H9 (cell line): ENCODE data around the gene LIX1. TPM values are rescaled to one million over a fixed set of nuclear protein-coding genes. Genes with fewer than 3 reads are reported as not detected.

Source experiments
- DNase-seq: peaks from one replicate; pipeline ENCODE4 v3.0.0-alpha.2; 2017
- H2AFZ ChIP-seq: one replicate; pipeline ENCODE4 v1.6.1; 2013; ENCODE audit warnings: mild to moderate bottlenecking, low read length, control low read depth, moderate library complexity
- H2AK5ac ChIP-seq: 2 replicates; pipeline ENCODE4 v1.6.1; 2013; ENCODE audit warnings: low read length, control low read depth, mixed read lengths; ENCODE audit not compliant: insufficient read length
- H2BK120ac ChIP-seq: one replicate; pipeline ENCODE4 v1.6.1; 2013; ENCODE audit warnings: low read depth, mild to moderate bottlenecking, low read length, control low read depth, inconsistent platforms; ENCODE audit not compliant: poor library complexity, severe bottlenecking
- H2BK12ac ChIP-seq: 2 replicates; pipeline ENCODE4 v1.6.1; 2013; ENCODE audit warnings: low read length, control low read depth, mixed read lengths, low read depth; ENCODE audit not compliant: insufficient read length
- H2BK15ac ChIP-seq: 2 replicates; pipeline ENCODE4 v1.6.1; 2013; ENCODE audit warnings: low read depth, low read length, control low read depth
- H2BK20ac ChIP-seq: one replicate; pipeline ENCODE4 v1.6.1; 2013; ENCODE audit warnings: low read depth, mild to moderate bottlenecking, low read length, control low read depth, inconsistent platforms; ENCODE audit not compliant: poor library complexity, severe bottlenecking
- H2BK5ac ChIP-seq: 2 replicates; pipeline ENCODE4 v1.6.1; 2013; ENCODE audit warnings: low read length, control low read depth, mixed read lengths; ENCODE audit not compliant: insufficient read length
- H3K14ac ChIP-seq: 2 replicates; pipeline ENCODE4 v1.6.1; 2013; ENCODE audit warnings: low read length, control low read depth; ENCODE audit not compliant: insufficient read depth
- H3K18ac ChIP-seq: 2 replicates; pipeline ENCODE4 v1.6.1; 2013; ENCODE audit warnings: low read depth, mild to moderate bottlenecking, mixed read lengths, low read length, control low read depth; ENCODE audit not compliant: insufficient read length
- H3K23ac ChIP-seq: 2 replicates; pipeline ENCODE4 v1.6.1; 2013; ENCODE audit warnings: low read length, control low read depth, mixed read lengths, low read depth; ENCODE audit not compliant: insufficient read length
- H3K23me2 ChIP-seq: 2 replicates; pipeline ENCODE4 v1.6.1; 2013; ENCODE audit warnings: low read depth, mild to moderate bottlenecking, mixed read lengths, low read length, control low read depth; ENCODE audit not compliant: insufficient read length, poor library complexity, severe bottlenecking
- H3K27ac ChIP-seq: 2 replicates; pipeline ENCODE4 v1.5.1; 2013; ENCODE audit warnings: low read length, control low read depth, mixed read lengths, low read depth; ENCODE audit not compliant: insufficient read length
- H3K27me3 ChIP-seq: 2 replicates; pipeline ENCODE4 v1.6.1; 2013; ENCODE audit warnings: low read length, control low read depth, inconsistent platforms; ENCODE audit not compliant: insufficient read depth
- H3K4ac ChIP-seq: 2 replicates; pipeline ENCODE4 v1.6.1; 2013; ENCODE audit warnings: low read depth, mild to moderate bottlenecking, control low read depth, inconsistent platforms, low read length, moderate library complexity
- H3K4me1 ChIP-seq: 2 replicates; pipeline ENCODE4 v1.6.1; 2013; ENCODE audit warnings: low read length, control low read depth, inconsistent platforms; ENCODE audit not compliant: insufficient read depth
- H3K4me2 ChIP-seq: 2 replicates; pipeline ENCODE4 v1.6.1; 2013; ENCODE audit warnings: low read length, control low read depth, mixed read lengths; ENCODE audit not compliant: insufficient read length, insufficient read depth
- H3K56ac ChIP-seq: 2 replicates; pipeline ENCODE4 v1.6.1; 2013; ENCODE audit warnings: low read depth, mild to moderate bottlenecking, mixed read lengths, low read length, control low read depth; ENCODE audit not compliant: insufficient read length
- H3K79me1 ChIP-seq: 2 replicates; pipeline ENCODE4 v1.6.1; 2013; ENCODE audit warnings: low read depth, mild to moderate bottlenecking, moderate library complexity, low read length, control low read depth, inconsistent platforms; ENCODE audit not compliant: insufficient read depth, poor library complexity, severe bottlenecking
- H3K79me2 ChIP-seq: 2 replicates; pipeline ENCODE4 v1.6.1; 2013; ENCODE audit warnings: low read length, control low read depth, inconsistent platforms; ENCODE audit not compliant: insufficient read depth
- H3K9ac ChIP-seq: 2 replicates; pipeline ENCODE4 v1.6.1; 2013; ENCODE audit warnings: low read length, control low read depth, mixed read lengths; ENCODE audit not compliant: insufficient read length; ENCODE audit errors: extremely low read depth
- H3K9me3 ChIP-seq: one replicate; pipeline ENCODE4 v1.6.1; 2013; ENCODE audit warnings: low read depth, low read length, inconsistent platforms; ENCODE audit not compliant: control insufficient read depth
- H3T11ph ChIP-seq: one replicate; pipeline ENCODE4 v1.6.1; 2013; ENCODE audit warnings: mild to moderate bottlenecking, low read length, control low read depth, inconsistent platforms
- H4K20me1 ChIP-seq: one replicate; pipeline ENCODE4 v1.6.1; 2013; ENCODE audit not compliant: control insufficient read depth, insufficient read length, insufficient read depth
- H4K5ac ChIP-seq: 2 replicates; pipeline ENCODE4 v1.6.1; 2013; ENCODE audit warnings: low read depth, mild to moderate bottlenecking, mixed read lengths, low read length, control low read depth; ENCODE audit not compliant: insufficient read length
- H4K8ac ChIP-seq: replicated peaks from 2 replicates; pipeline ENCODE4 v1.6.1; 2013; ENCODE audit warnings: low read length, control low read depth, mixed read lengths, low read depth; ENCODE audit not compliant: insufficient read length
- H4K91ac ChIP-seq: 2 replicates; pipeline ENCODE4 v1.6.1; 2013; ENCODE audit warnings: low read depth, mild to moderate bottlenecking, moderate library complexity, mixed read lengths, low read length, control low read depth; ENCODE audit not compliant: insufficient read length
- H3K27ac Mint-ChIP-seq, 3 experiments: 2 replicates in 2 of 3; 3 replicates in 1 of 3; pipeline ENCODE4 v1.8.0; 2020 to 2021; ENCODE audit warnings: mixed read lengths in 3 of 3, mild to moderate bottlenecking in 1 of 3, moderate library complexity in 1 of 3
- H3K27me3 Mint-ChIP-seq: 2 replicates; pipeline ENCODE4 v1.8.0; 2021; ENCODE audit warnings: low read depth, mild to moderate bottlenecking, moderate library complexity, mixed read lengths
- H3K36me3 Mint-ChIP-seq, 3 experiments: 2 replicates in 2 of 3; 3 replicates in 1 of 3; pipeline ENCODE4 v1.8.0; 2020 to 2021; ENCODE audit warnings: low read depth in 3 of 3, mixed read lengths in 3 of 3; ENCODE audit not compliant: insufficient read depth in 1 of 3
- H3K4me1 Mint-ChIP-seq, 2 experiments: 2 replicates each; pipeline ENCODE4 v1.8.0; 2020; ENCODE audit warnings: mixed read lengths in 2 of 2
- H3K4me3 Mint-ChIP-seq, 2 experiments: 2 replicates in 1 of 2; 3 replicates in 1 of 2; pipeline ENCODE4 v1.8.0; 2020 to 2021; ENCODE audit warnings: mild to moderate bottlenecking in 2 of 2, mixed read lengths in 2 of 2, moderate library complexity in 1 of 2
- H3K9me3 Mint-ChIP-seq, 2 experiments: 2 replicates in 1 of 2; 3 replicates in 1 of 2; pipeline ENCODE4 v1.8.0; 2020; ENCODE audit warnings: mild to moderate bottlenecking in 2 of 2, mixed read lengths in 2 of 2, moderate library complexity in 1 of 2
- CTCF ChIP-seq: fragments of 200-600 bp; sonication (generic); conservative IDR thresholded peaks from 3 replicates; pipeline ENCODE4 v1.8.0; 2021; ENCODE audit warnings: antibody characterized with exemption, mild to moderate bottlenecking
- WGBS: extraction: QIAGEN DNeasy Blood & Tissue Kit; methylation state at CpG from one replicate; pipeline ENCODE4 v1.1.7; 2013; ENCODE audit warnings: missing lambda C conversion rate, low lambda C conversion rate, mixed read lengths; ENCODE audit not compliant: insufficient read length; ENCODE audit errors: extremely low coverage; 5-methylcytosine and 5-hydroxymethylcytosine counted together
- total RNA-seq: library from RNA; stranded (reverse); gene quantifications from 2 replicates; pipeline ENCODE4 v1.2.1, GENCODE V29; 2021

The LIX1 gene
- total RNA-seq, 1 experiment from 2014 or later, result 0.13 TPM

- no peak overlapping the region for H3K9ac ChIP-seq
- no peak for TF ChIP-seq CTCF
- no peak overlapping the region for H4K8ac ChIP-seq
- no peak overlapping the region for H2BK20ac ChIP-seq
- no peak overlapping the region for H3K4ac ChIP-seq
- no peak for DNase-seq
- no peaks in the 10 kb centered on the region for H3K79me2 ChIP-seq
- WGBS, result no CpG with 5 or more reads among the region's 5 CpGs
- H2BK120ac ChIP-seq, result no peak overlapping the region
- H3K23ac ChIP-seq, result no peak overlapping the region
- H2AFZ ChIP-seq, result no peak overlapping the region
- no peaks in the 10 kb centered on the region for H3K27me3 ChIP-seq
- H4K91ac ChIP-seq, result no peak overlapping the region
- H3K27ac ChIP-seq, result no peak overlapping the region
- no peak overlapping the region for H2BK12ac ChIP-seq
- Mint-ChIP-seq H3K4me1 (peaks cover 15 to 20% of the 10 kb centered on the region in 2 experiments), H3K27me3 (no peaks in the 10 kb centered on the region), H3K36me3 (peaks cover 0 to 3% (median 0%) of the 10 kb centered on the region in 3 experiments; a peak in 2 of 7 replicates), H3K27ac (no peak overlapping the region), H3K9me3 (peaks cover 0 to 2% of the 10 kb centered on the region in 2 experiments; a peak in 1 of 5 replicates), H3K4me3 (no peak overlapping the region)
- H3K14ac ChIP-seq, result no peak overlapping the region
- no peak overlapping the region for H3K4me2 ChIP-seq
- H3K79me1 ChIP-seq, result no peaks in the 10 kb centered on the region
- no peak overlapping the region for H3K56ac ChIP-seq
- no peak overlapping the region for H3K18ac ChIP-seq
- H2BK5ac ChIP-seq, result no peak overlapping the region
- H3K9me3 ChIP-seq, result no peaks in the 10 kb centered on the region
- no peak overlapping the region for H4K5ac ChIP-seq
- no peak overlapping the region for H2AK5ac ChIP-seq
- H2BK15ac ChIP-seq, result no peak overlapping the region
- no peaks in the 10 kb centered on the region for H4K20me1 ChIP-seq
- H3K23me2 ChIP-seq, result no peaks in the 10 kb centered on the region
- no peak overlapping the region for H3T11ph ChIP-seq
- H3K4me1 ChIP-seq, result no peaks in the 10 kb centered on the region
Observed at GRCh38 chr5:97131921-97132320, 10.5 kb downstream of the LIX1 start.
